HG02840 (cell line): ENCODE measurements around the gene FJX1.
A peak's percentile ranks its signal among the peaks of the same experiment; 100 is the strongest.

Source experiments
- ATAC-seq: cut with Tn5 transposase; IDR thresholded peaks from one replicate; pipeline ENCODE4 v1.9.1; 2021; ENCODE audit warnings: mild to moderate bottlenecking, moderate library complexity, moderate number of reproducible peaks; ENCODE audit not compliant: unreplicated experiment, low FRiP score

FJX1 gene

GRCh38 chr11:35602979-35603378 is 15.3 kb upstream of the FJX1 start:
- no peak for ATAC-seq

GRCh38 chr11:35605706-35606105 is 12.6 kb upstream of the FJX1 start:
- ATAC-seq = no peak

GRCh38 chr11:35606206-35606605 is 12.1 kb upstream of the FJX1 start:
- no peak for ATAC-seq

- ATAC-seq = no peak
Observed at GRCh38 chr11:35608502-35608901, 9.8 kb upstream of the FJX1 start.

- no peak for ATAC-seq
Observed at GRCh38 chr11:35609656-35610055, 8.6 kb upstream of the FJX1 start.

- ATAC-seq = no peak
Observed at GRCh38 chr11:35610631-35611030, 7.6 kb upstream of the FJX1 start.

GRCh38 chr11:35611741-35612140 is 6.5 kb upstream of the FJX1 start:
- ATAC-seq = no peak

GRCh38 chr11:35614939-35615569 is 3.2 kb upstream of the FJX1 start:
- ATAC-seq = no peak

- ATAC-seq = no peak
Observed at GRCh38 chr11:35615921-35616900, 2.0 kb upstream of the FJX1 start.

- ATAC-seq = no peak
Observed at GRCh38 chr11:35617316-35617686, 959 bp upstream of the FJX1 start.

- ATAC-seq = peak; percentile 38
Observed at GRCh38 chr11:35618497-35619115, 346 bp downstream of the FJX1 start.

GRCh38 chr11:35619116-35619854 is 1.0 kb downstream of the FJX1 start:
- peak; percentile 25 for ATAC-seq

- ATAC-seq = no peak
Observed at GRCh38 chr11:35619855-35620640, 1.8 kb downstream of the FJX1 start.

GRCh38 chr11:35620795-35621194 is 2.5 kb downstream of the FJX1 start:
- no peak for ATAC-seq

GRCh38 chr11:35621620-35622019 is 3.4 kb downstream of the FJX1 start:
- no peak for ATAC-seq

- no peak for ATAC-seq
Observed at GRCh38 chr11:35622070-35622469, 3.8 kb downstream of the FJX1 start.

- no peak for ATAC-seq
Observed at GRCh38 chr11:35623621-35624168, 5.4 kb downstream of the FJX1 start.

- no peak for ATAC-seq
Observed at GRCh38 chr11:35624316-35624715, 6.1 kb downstream of the FJX1 start.

- ATAC-seq = no peak
Observed at GRCh38 chr11:35624781-35625180, 6.5 kb downstream of the FJX1 start.

GRCh38 chr11:35626501-35626900 is 8.2 kb downstream of the FJX1 start:
- no peak for ATAC-seq
